OCI-M1 (cell line): ENCODE results near the gene METTL8.
"Not testable (repeated sequence)": the region's sequence is repeated elsewhere in the genome, so short reads cannot be mapped to it uniquely, and the experiment has no call there.

Experiments used
- DNase-seq: peaks from one replicate; lab custom pipeline; 2025; lab: John Stamatoyannopoulos, UW

METTL8 gene

GRCh38 chr2:171399292-171399691 lies 34.5 kb downstream of the METTL8 start:
- DNase-seq, result no peak

GRCh38 chr2:171394164-171394740 lies 39.5 kb downstream of the METTL8 start:
- peak; percentile 39 for DNase-seq

GRCh38 chr2:171393487-171393886 lies 40.3 kb downstream of the METTL8 start:
- no peak for DNase-seq

- no peak for DNase-seq
Measured at GRCh38 chr2:171391532-171391931, 42.3 kb downstream of the METTL8 start.

GRCh38 chr2:171390941-171391516 lies 42.8 kb downstream of the METTL8 start:
- DNase-seq, result peak; percentile 72

- DNase-seq, result peak; percentile 70
Measured at GRCh38 chr2:171389780-171390179, 44.0 kb downstream of the METTL8 start.

GRCh38 chr2:171389325-171389724 lies 44.5 kb downstream of the METTL8 start:
- DNase-seq, result peak; percentile 63

GRCh38 chr2:171387052-171387451 lies 46.7 kb downstream of the METTL8 start:
- no peak for DNase-seq

GRCh38 chr2:171386627-171387026 lies 47.2 kb downstream of the METTL8 start:
- no peak for DNase-seq

GRCh38 chr2:171383134-171383533 lies 50.7 kb downstream of the METTL8 start:
- DNase-seq, result no peak

GRCh38 chr2:171382175-171382574 lies 51.6 kb downstream of the METTL8 start:
- not testable (repeated sequence) for DNase-seq

- DNase-seq, result not testable (repeated sequence)
Measured at GRCh38 chr2:171377852-171378251, 55.9 kb downstream of the METTL8 start.

- DNase-seq, result no peak
Measured at GRCh38 chr2:171367692-171368091, 66.1 kb downstream of the METTL8 start.

GRCh38 chr2:171365778-171366177 lies 68.0 kb downstream of the METTL8 start:
- DNase-seq, result no peak

GRCh38 chr2:171365232-171365631 lies 68.6 kb downstream of the METTL8 start:
- DNase-seq, result no peak

- no peak for DNase-seq
Measured at GRCh38 chr2:171362396-171362795, 71.4 kb downstream of the METTL8 start.

GRCh38 chr2:171360905-171361304 lies 72.9 kb downstream of the METTL8 start:
- DNase-seq, result no peak

- DNase-seq, result not testable (repeated sequence)
Measured at GRCh38 chr2:171353746-171354145, 80.0 kb downstream of the METTL8 start.

GRCh38 chr2:171348056-171348455 lies 85.7 kb downstream of the METTL8 start:
- no peak for DNase-seq

GRCh38 chr2:171347591-171348032 lies 86.2 kb downstream of the METTL8 start:
- DNase-seq, result no peak

- DNase-seq, result no peak
Measured at GRCh38 chr2:171346723-171347557, 86.8 kb downstream of the METTL8 start.

- no peak for DNase-seq
Measured at GRCh38 chr2:171345971-171346722, 87.6 kb downstream of the METTL8 start.
